Measurements from ENCODE around the gene RNF20.

GRCh38 chr9:101485924-101486692 lies 47.5 kb upstream of the RNF20 start:
- TF ChIP-seq CTCF (IDR thresholded peaks at IDR 0.05), result no peak
- TF ChIP-seq POLR2A (IDR thresholded peaks at IDR 0.05), result peak; percentile 16

Data from ovary (tissue), 3 donors.